SK-N-MC (cell line): ENCODE measurements around the gene OPA3.

Experiments used
- EZH2 ChIP-seq: fragments of 200-600 bp; sonication (generic); IDR thresholded peaks from one replicate; pipeline ENCODE4 v1.6.1; 2017; ENCODE audit warnings: antibody characterized with exemption
- FOXP2 ChIP-seq: optimal IDR thresholded peaks from 2 replicates; pipeline ENCODE3; 2011; ENCODE audit warnings: mild to moderate bottlenecking, moderate library complexity; ENCODE audit not compliant: insufficient read depth; ENCODE audit errors: extremely low read length, control extremely low read depth
- POLR2AphosphoS5 ChIP-seq: IDR thresholded peaks from 2 replicates; pipeline ENCODE4 v1.6.1; 2012; ENCODE audit warnings: mild to moderate bottlenecking, low read depth, low read length, borderline replicate concordance

DNA sequence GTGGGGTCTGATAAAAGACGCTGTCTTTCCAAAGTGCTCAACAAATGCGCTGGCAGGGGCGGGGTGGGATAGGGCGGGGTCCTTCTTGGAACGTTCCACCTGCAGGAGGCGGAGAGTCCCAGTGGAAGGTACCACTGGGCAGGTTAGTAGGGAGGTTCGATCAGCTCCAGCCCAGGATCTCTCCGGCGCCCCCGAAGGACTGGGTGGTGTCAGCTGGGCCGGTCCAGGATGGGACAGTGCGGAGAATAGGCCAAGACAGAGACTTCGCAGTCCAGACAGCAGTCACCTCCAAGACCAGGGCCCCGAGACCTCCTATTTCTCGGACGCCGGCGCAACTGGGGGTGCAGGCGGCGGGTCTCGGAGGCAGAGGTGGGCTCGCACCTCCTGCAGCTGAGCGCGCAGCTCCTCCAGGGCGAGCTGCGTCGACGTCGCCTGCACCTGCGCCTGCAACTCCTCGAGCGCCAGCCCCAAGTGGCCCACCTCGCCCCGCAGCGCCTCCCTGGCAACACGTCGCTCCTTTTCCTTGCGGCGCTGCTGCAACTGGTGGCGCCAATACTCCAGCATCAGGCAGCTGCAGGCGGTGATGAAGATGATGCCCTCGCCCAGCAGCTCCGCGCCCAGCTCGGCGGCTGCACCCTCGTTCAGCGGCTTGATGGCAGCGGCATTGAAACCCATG is 55.7 kb downstream of the OPA3 start:
- no peak for TF ChIP-seq FOXP2
- TF ChIP-seq POLR2AphosphoS5 = peak; percentile 16; the same call in 1 of the 2 replicates
- no peak for TF ChIP-seq EZH2
